ENCODE results near the gene TPSD1.
"Not testable (repeated sequence)": the region's sequence is repeated elsewhere in the genome, so short reads cannot be mapped to it uniquely, and the experiment has no call there.

Gene TPSD1

GRCh38 chr16:1255276-1256122, at the start of gene TPSD1:
TSS of gene TPSD1 (plus strand) at chr16:1256069. CDS start at chr16:1256281, 212 bp downstream.
- H3K27ac ChIP-seq: not testable (repeated sequence)

- no peak for TF ChIP-seq CTCF (IDR thresholded peaks at IDR 0.05)
- H3K27ac ChIP-seq: no peak overlapping the region
Measured at GRCh38 chr16:1206326-1206725, 49.5 kb upstream of the TPSD1 start.

GRCh38 chr16:1206786-1207185, 49.1 kb upstream of the TPSD1 start:
- no peak overlapping the region for H3K27ac ChIP-seq
- no peak for TF ChIP-seq ZFX (IDR thresholded peaks at IDR 0.05; ENCODE audit: borderline replicate concordance)
- no peak for TF ChIP-seq CTCF (IDR thresholded peaks at IDR 0.05)

- H3K27ac ChIP-seq: no peak overlapping the region
- no peak for TF ChIP-seq ZFX (IDR thresholded peaks at IDR 0.05; ENCODE audit: borderline replicate concordance)
- no peak for TF ChIP-seq CTCF (IDR thresholded peaks at IDR 0.05)
Measured at GRCh38 chr16:1208239-1208830, 47.5 kb upstream of the TPSD1 start.

- no peak for TF ChIP-seq ZFX (IDR thresholded peaks at IDR 0.05; ENCODE audit: borderline replicate concordance)
- TF ChIP-seq CTCF (IDR thresholded peaks at IDR 0.05): no peak
- H3K27ac ChIP-seq: no peak overlapping the region
Measured at GRCh38 chr16:1209081-1209480, 46.8 kb upstream of the TPSD1 start.

- no peak overlapping the region for H3K27ac ChIP-seq
- TF ChIP-seq ZFX (IDR thresholded peaks at IDR 0.05; ENCODE audit: borderline replicate concordance) (no peak), CTCF (IDR thresholded peaks at IDR 0.05) (no peak)
Measured at GRCh38 chr16:1210461-1210860, 45.4 kb upstream of the TPSD1 start.

GRCh38 chr16:1211451-1212268, 44.2 kb upstream of the TPSD1 start:
- TF ChIP-seq CTCF (IDR thresholded peaks at IDR 0.05) (no peak), ZFX (IDR thresholded peaks at IDR 0.05; ENCODE audit: borderline replicate concordance) (no peak)
- no peak overlapping the region for H3K27ac ChIP-seq

All from 22Rv1 (cell line).